Measurements from ENCODE around the gene HSH2D.
"Not testable (repeated sequence)": the region's sequence is repeated elsewhere in the genome, so short reads cannot be mapped to it uniquely, and the experiment has no call there.

HSH2D gene

GRCh38 chr19:16143399-16144215 lies at the start of gene HSH2D:
Gene HSH2D, plus strand, starts transcription at chr19:16143685. Its CDS starts 5,066 bp downstream, at chr19:16148751.
- Histone ChIP-seq H3K9me3 (ENCODE audit: low read length) (no peaks in the 10 kb centered on the region), H3K27ac (ENCODE audit: low read depth, low read length) (no peak within 1 kb of the TSS), H3K9ac (ENCODE audit: low read length) (no peak within 1 kb of the TSS), H3K36me3 (ENCODE audit: insufficient read depth, low read length) (no peaks in the 10 kb centered on the region), H3K4me3 (ENCODE audit: low read depth in 1 of 2, low read length in 2 of 2) (no peak within 1 kb of the TSS), H3K27me3 (ENCODE audit: control insufficient read depth in 1 of 2, insufficient read depth in 2 of 2, low read length in 2 of 2) (no peaks in the 10 kb centered on the region), H3K4me1 (ENCODE audit: insufficient read depth, low read length) (no peaks in the 10 kb centered on the region)

DNA sequence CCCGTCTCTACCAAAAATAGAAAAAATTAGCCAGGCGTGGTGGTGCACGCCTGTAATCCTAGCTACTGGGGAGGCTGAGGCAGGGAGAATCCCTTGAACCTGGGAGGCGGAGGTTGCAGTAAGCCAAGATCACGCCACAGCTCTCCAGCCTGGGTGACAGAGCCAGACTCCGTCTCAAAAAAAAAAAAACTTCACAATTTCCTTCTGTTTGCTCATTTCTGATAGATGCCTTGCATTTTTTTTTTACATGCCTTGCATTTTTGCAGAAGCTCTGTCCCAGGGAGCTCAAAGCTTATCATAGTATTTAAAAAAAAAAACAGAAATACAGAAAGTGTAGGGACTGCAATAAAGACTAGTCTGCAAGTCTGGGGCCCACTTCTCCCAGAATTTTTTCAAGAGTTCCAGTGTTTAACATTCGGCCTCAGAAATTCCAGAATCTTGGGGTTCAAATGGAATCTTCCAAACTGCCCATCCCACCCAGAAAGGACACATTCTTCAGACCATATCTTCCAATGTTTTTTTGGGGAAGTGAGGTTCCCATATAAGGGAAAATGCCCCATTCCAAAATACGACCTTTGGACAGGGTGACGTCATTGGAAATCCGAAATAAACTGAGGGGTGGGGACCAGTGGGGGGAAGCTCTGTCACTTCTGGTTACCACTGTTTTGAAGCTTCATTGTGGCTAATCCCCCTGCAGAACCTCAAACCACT lies 49.0 kb upstream of the HSH2D start:
- H3K4me1 ChIP-seq (ENCODE audit: insufficient read depth, low read length) = peaks cover 9% of the 10 kb centered on the region
- H3K36me3 ChIP-seq (ENCODE audit: insufficient read depth, low read length) = peaks cover 95% of the 10 kb centered on the region
- no peaks in the 10 kb centered on the region for H3K9me3 ChIP-seq (ENCODE audit: low read length)
- H3K4me3 ChIP-seq (ENCODE audit: low read depth in 1 of 2, low read length in 2 of 2) = no peak overlapping the region
- H3K27me3 ChIP-seq (ENCODE audit: control insufficient read depth in 1 of 2, insufficient read depth in 2 of 2, low read length in 2 of 2) = no peaks in the 10 kb centered on the region
- no peak overlapping the region for H3K27ac ChIP-seq (ENCODE audit: low read depth, low read length)
- H3K9ac ChIP-seq (ENCODE audit: low read length) = no peak overlapping the region

GRCh38 chr19:16095071-16095571 lies 48.4 kb upstream of the HSH2D start:
- Histone ChIP-seq H3K9ac (ENCODE audit: low read length) (no peak overlapping the region), H3K4me1 (ENCODE audit: insufficient read depth, low read length) (peaks cover 9% of the 10 kb centered on the region), H3K36me3 (ENCODE audit: insufficient read depth, low read length) (peaks cover 96% of the 10 kb centered on the region), H3K9me3 (ENCODE audit: low read length) (no peaks in the 10 kb centered on the region), H3K27me3 (ENCODE audit: control insufficient read depth in 1 of 2, insufficient read depth in 2 of 2, low read length in 2 of 2) (no peaks in the 10 kb centered on the region), H3K27ac (ENCODE audit: low read depth, low read length) (no peak overlapping the region), H3K4me3 (ENCODE audit: low read depth in 1 of 2, low read length in 2 of 2) (no peak overlapping the region)

GRCh38 chr19:16096280-16096855 lies 47.1 kb upstream of the HSH2D start:
- no peaks in the 10 kb centered on the region for H3K9me3 ChIP-seq (ENCODE audit: low read length)
- H3K9ac ChIP-seq (ENCODE audit: low read length) = no peak overlapping the region
- peaks cover 9% of the 10 kb centered on the region for H3K4me1 ChIP-seq (ENCODE audit: insufficient read depth, low read length)
- H3K4me3 ChIP-seq (ENCODE audit: low read depth in 1 of 2, low read length in 2 of 2) = no peak overlapping the region
- H3K36me3 ChIP-seq (ENCODE audit: insufficient read depth, low read length) = peaks cover 96% of the 10 kb centered on the region
- no peaks in the 10 kb centered on the region for H3K27me3 ChIP-seq (ENCODE audit: control insufficient read depth in 1 of 2, insufficient read depth in 2 of 2, low read length in 2 of 2)
- no peak overlapping the region for H3K27ac ChIP-seq (ENCODE audit: low read depth, low read length)

GRCh38 chr19:16098416-16098768 lies 45.1 kb upstream of the HSH2D start:
- H3K27ac ChIP-seq (ENCODE audit: low read depth, low read length) = no peak overlapping the region
- H3K9ac ChIP-seq (ENCODE audit: low read length) = no peak overlapping the region
- H3K36me3 ChIP-seq (ENCODE audit: insufficient read depth, low read length) = peaks cover 92% of the 10 kb centered on the region
- no peak overlapping the region for H3K4me3 ChIP-seq (ENCODE audit: low read depth in 1 of 2, low read length in 2 of 2)
- H3K4me1 ChIP-seq (ENCODE audit: insufficient read depth, low read length) = peaks cover 9% of the 10 kb centered on the region
- no peaks in the 10 kb centered on the region for H3K27me3 ChIP-seq (ENCODE audit: control insufficient read depth in 1 of 2, insufficient read depth in 2 of 2, low read length in 2 of 2)
- H3K9me3 ChIP-seq (ENCODE audit: low read length) = no peaks in the 10 kb centered on the region

DNA sequence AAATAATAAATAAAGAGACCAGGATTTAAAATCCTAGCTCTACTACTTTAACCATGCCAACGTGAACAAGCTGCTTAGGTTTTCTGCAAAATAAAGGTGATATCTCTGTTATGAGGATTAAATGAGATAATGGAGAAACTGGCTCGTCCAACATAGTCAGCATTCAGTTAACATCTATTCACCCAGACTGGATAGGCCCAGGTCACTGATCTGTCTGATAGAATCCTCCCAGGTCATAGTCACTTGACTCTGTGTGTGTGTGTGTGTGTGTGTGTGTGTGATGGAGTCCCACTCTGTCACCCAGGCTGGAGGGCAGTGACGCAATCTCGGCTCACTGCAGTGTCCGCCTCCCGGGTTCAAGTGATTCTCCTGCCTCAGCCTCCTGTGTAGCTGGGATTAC lies 44.7 kb upstream of the HSH2D start:
- Histone ChIP-seq H3K9me3 (ENCODE audit: low read length) (no peaks in the 10 kb centered on the region), H3K36me3 (ENCODE audit: insufficient read depth, low read length) (peaks cover 92% of the 10 kb centered on the region), H3K27me3 (ENCODE audit: control insufficient read depth in 1 of 2, insufficient read depth in 2 of 2, low read length in 2 of 2) (no peaks in the 10 kb centered on the region), H3K27ac (ENCODE audit: low read depth, low read length) (no peak overlapping the region), H3K9ac (ENCODE audit: low read length) (no peak overlapping the region), H3K4me1 (ENCODE audit: insufficient read depth, low read length) (peaks cover 9% of the 10 kb centered on the region), H3K4me3 (ENCODE audit: low read depth in 1 of 2, low read length in 2 of 2) (no peak overlapping the region)

- not testable (repeated sequence) for H3K27ac ChIP-seq (ENCODE audit: low read depth, low read length); H3K9me3 ChIP-seq (ENCODE audit: low read length); H3K4me1 ChIP-seq (ENCODE audit: insufficient read depth, low read length); H3K9ac ChIP-seq (ENCODE audit: low read length); H3K4me3 ChIP-seq (ENCODE audit: low read depth in 1 of 2, low read length in 2 of 2); H3K27me3 ChIP-seq (ENCODE audit: control insufficient read depth in 1 of 2, insufficient read depth in 2 of 2, low read length in 2 of 2)
- H3K36me3 ChIP-seq (ENCODE audit: insufficient read depth, low read length) = peaks cover 89% of the 10 kb centered on the region
Observed at GRCh38 chr19:16099314-16099965, 44.0 kb upstream of the HSH2D start.

DNA sequence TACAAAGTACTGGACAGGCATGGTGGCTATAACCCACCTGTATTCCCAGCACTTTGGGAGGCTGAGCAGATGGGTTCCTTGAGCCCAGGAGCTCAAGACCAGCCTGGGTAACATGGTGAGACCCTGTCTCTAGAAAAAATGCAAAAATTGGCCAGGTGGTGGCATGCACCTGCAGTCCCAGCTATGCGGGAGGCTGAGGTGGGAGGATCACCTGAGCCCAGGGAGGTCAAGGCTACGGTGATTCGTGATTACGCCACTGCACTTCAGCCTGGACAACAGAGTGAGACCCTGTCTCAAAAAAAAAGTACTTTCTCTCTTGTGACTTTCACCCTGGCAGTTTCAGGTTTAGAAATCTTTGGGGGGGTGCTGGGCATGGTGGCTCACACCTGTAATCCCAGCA lies 43.0 kb upstream of the HSH2D start:
- H3K4me3 ChIP-seq (ENCODE audit: low read depth in 1 of 2, low read length in 2 of 2) = no peak overlapping the region
- H3K4me1 ChIP-seq (ENCODE audit: insufficient read depth, low read length) = peaks cover 9% of the 10 kb centered on the region
- no peak overlapping the region for H3K27ac ChIP-seq (ENCODE audit: low read depth, low read length)
- no peaks in the 10 kb centered on the region for H3K9me3 ChIP-seq (ENCODE audit: low read length)
- peaks cover 78% of the 10 kb centered on the region for H3K36me3 ChIP-seq (ENCODE audit: insufficient read depth, low read length)
- H3K27me3 ChIP-seq (ENCODE audit: control insufficient read depth in 1 of 2, insufficient read depth in 2 of 2, low read length in 2 of 2) = no peaks in the 10 kb centered on the region
- H3K9ac ChIP-seq (ENCODE audit: low read length) = no peak overlapping the region

GRCh38 chr19:16104722-16105121 lies 38.8 kb upstream of the HSH2D start:
- no peak overlapping the region for H3K9ac ChIP-seq (ENCODE audit: low read length)
- H3K9me3 ChIP-seq (ENCODE audit: low read length) = no peaks in the 10 kb centered on the region
- H3K4me3 ChIP-seq (ENCODE audit: low read depth in 1 of 2, low read length in 2 of 2) = no peak overlapping the region
- no peaks in the 10 kb centered on the region for H3K4me1 ChIP-seq (ENCODE audit: insufficient read depth, low read length)
- no peaks in the 10 kb centered on the region for H3K27me3 ChIP-seq (ENCODE audit: control insufficient read depth in 1 of 2, insufficient read depth in 2 of 2, low read length in 2 of 2)
- peaks cover 38% of the 10 kb centered on the region for H3K36me3 ChIP-seq (ENCODE audit: insufficient read depth, low read length)
- no peak overlapping the region for H3K27ac ChIP-seq (ENCODE audit: low read depth, low read length)

GRCh38 chr19:16106121-16106520 lies 37.4 kb upstream of the HSH2D start:
- H3K4me3 ChIP-seq (ENCODE audit: low read depth in 1 of 2, low read length in 2 of 2) = no peak overlapping the region
- peaks cover 24% of the 10 kb centered on the region for H3K36me3 ChIP-seq (ENCODE audit: insufficient read depth, low read length)
- H3K4me1 ChIP-seq (ENCODE audit: insufficient read depth, low read length) = no peaks in the 10 kb centered on the region
- no peaks in the 10 kb centered on the region for H3K9me3 ChIP-seq (ENCODE audit: low read length)
- no peak overlapping the region for H3K9ac ChIP-seq (ENCODE audit: low read length)
- H3K27me3 ChIP-seq (ENCODE audit: control insufficient read depth in 1 of 2, insufficient read depth in 2 of 2, low read length in 2 of 2) = no peaks in the 10 kb centered on the region
- no peak overlapping the region for H3K27ac ChIP-seq (ENCODE audit: low read depth, low read length)

Data from muscle layer of colon (tissue), 2 donors.